Breast epithelium (tissue), 3 donors: ENCODE data around the gene TNNI2.

Experiments used
- CTCF ChIP-seq, 3 donors: fragments of 450-650 bp; IDR thresholded peaks; one replicate each; pipeline ENCODE4 v1.5.1; 2016 to 2017; ENCODE audit warnings: antibody characterized with exemption in 3 of 3, mild to moderate bottlenecking in 3 of 3, moderate library complexity in 3 of 3
- POLR2A ChIP-seq: fragments of 450-650 bp; IDR thresholded peaks from one replicate; pipeline ENCODE4 v1.6.1; 2016; ENCODE audit warnings: antibody characterized with exemption, mild to moderate bottlenecking, moderate library complexity
- POLR2AphosphoS5 ChIP-seq, 3 donors: sonication (generic); formaldehyde crosslinking; IDR thresholded peaks; one replicate each; pipeline ENCODE4 v1.6.1; 2017; ENCODE audit warnings: antibody characterized with exemption in 3 of 3

- TF ChIP-seq POLR2A (no peak), CTCF (IDR thresholded peaks at IDR 0.05) (no peak), POLR2AphosphoS5 (IDR thresholded peaks at IDR 0.05) (no peak)
Observed at GRCh38 chr11:1839924-1840779, 1.4 kb downstream of the TNNI2 start.
